GM15510 (cell line): ENCODE data around the gene PLA2G6.

Experiments
- POLR2A ChIP-seq: IDR thresholded peaks from 3 replicates; pipeline ENCODE4 v1.6.1; 2011; ENCODE audit warnings: borderline replicate concordance; ENCODE audit not compliant: insufficient read length; ENCODE audit errors: extremely low read depth

Gene PLA2G6

DNA sequence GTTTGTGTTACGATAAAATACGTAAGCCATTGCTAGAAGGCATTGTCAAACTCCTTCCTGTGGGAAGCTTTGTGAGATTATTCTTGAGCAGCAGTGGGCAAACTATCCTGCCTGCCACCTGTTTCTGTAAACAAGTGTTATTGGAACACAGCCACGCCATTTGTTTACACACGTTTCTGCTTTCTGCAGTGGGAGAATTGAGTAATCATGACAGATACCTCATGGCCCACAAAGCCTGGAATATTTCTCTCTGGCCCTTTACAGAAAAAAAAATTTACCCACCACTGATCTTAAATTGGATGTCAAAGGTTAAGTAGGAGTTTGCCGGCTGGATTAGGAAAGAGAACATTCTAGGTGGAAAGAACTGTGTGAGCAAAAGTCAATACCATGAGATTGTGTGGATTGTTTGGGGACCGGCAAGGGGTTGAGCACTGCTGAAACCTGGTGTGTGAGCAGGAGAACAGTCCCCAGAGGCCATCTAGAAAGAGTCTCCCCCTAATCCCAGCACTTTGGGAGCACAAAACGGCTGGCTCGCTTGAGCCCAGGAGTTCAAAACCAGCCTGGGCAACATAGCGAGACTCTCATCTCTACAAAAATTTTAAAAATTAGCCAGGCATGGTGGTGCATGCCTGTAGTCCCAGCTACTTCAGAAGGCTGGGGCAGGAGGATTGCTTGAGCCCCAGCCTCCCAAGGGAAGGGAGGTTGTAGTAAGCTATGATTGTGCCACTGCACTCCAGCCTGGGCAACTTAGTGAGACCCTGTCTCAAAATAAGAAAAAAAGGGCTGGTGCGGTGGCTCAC lies 6.0 kb upstream of the PLA2G6 start:
- TF ChIP-seq POLR2A: no peak

DNA sequence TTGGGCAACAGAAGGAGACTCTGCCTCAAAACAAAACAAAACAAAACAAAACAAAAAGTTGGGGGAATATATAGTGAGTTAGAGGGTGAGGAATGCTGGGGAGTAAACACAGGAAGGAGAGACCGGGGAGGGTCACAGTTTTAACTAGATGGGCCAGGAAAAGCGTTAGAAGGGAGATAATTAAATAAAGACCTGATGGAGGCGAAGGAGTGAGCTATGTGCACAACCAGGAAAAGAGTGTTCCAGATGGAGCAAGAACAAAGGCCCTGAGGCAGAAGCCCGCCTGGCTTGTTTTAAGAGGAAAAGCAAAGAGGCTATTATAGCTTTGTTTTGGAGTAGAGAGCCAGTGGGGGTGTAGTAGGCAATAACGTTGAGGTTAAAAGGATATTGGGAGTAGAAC lies 4.8 kb upstream of the PLA2G6 start:
- TF ChIP-seq POLR2A: no peak

DNA sequence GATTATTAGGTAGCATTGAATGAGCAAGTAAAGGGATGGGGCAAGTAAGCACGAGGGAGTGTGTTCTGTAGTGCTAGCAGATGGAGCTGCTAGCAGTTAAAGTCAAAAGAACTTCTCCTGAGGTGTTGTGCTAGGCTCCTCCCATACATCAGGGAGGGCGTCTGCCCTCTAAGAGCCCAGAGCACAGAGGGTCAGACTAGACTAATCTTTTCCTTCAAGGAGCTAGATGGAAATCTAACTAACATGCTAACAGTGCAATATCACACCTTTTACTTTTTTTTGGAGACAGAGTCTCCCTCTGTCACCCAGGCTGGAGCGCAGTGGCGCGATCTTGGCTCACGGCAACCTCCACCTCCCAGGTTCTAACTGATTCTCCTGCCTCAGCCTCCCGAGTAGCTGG lies 3.2 kb upstream of the PLA2G6 start:
- TF ChIP-seq POLR2A: no peak

DNA sequence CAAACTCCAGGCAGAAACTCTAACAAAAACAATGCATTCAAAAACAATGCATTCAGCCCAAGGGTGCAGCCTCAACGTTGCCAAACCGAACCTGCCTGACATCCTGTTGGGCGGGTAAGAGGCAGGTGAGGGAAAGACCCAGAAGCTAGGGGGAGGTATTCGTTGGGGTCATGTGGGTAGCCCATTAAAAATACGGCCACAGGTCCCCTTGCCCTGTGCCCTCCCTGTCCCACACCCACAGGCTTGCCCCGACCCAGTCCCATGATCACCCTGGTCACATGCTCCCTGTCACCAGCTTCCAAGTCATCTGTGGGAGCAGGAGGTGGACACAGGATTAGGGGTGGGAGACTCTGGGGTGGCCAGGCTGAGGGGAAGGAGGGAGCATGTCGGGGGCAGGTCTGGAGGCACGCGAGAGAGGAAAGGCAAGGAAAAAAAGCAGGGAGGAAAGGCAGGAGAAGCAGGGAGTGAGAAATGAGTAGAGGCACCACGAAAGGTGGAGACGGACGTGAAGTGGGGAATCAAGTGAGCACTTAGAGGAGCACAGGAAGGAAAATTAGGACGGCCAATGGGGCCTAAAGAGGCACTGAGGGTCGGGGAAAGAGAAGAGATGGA lies 683 bp downstream of the PLA2G6 start:
- peak; percentile 52 for TF ChIP-seq POLR2A

DNA sequence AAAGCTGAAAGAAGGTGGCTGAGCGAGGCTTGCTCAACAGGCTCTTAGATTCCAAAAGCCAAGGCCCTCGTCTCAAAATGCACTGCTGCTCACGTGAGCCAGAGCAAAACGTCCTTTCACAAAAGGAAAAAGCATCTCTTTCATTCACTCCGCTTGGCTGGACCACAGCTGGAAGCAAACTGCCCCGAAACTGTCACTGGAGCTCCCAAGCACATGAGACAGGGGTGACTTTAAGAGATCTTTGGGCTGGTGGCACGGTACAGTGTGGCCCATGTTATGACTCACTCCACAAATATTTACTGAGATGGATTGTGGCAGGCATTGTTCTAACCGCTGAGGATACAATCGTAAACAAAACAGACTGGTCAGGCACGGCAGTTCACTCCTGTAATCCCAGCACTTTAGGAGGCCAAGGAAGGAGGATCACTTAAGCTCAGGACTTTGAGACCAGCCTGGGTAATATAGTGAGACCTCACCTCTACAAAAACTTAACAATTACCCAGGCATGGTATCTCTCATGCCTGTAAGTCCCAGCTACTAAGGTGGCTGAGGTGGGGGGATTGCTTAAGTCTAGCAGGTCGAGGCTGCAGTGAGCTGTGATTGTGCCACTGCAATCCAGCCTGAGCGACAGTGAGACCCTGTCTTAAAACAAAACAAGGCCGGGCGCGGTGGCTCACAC lies 3.6 kb downstream of the PLA2G6 start:
- TF ChIP-seq POLR2A: no peak

DNA sequence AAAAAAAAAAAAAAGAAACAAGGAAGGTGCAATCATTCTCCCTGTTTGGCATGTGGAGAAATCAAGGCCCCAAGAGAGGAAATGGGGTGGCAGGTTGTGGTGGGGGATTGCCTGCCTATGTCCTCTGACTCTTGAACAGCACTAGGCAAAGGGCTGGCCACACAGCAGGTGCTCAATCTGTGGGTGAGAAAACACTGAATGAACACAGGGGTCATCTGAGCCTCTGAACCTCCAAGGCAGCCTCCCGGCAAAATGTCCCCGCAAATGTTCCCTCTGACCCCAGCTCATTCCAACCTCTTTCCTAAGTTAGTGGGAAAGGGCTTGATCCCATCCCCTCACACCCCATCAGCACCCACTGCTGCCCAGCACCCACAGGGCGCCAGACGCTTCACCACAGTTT lies 4.6 kb downstream of the PLA2G6 start:
- TF ChIP-seq POLR2A: no peak

DNA sequence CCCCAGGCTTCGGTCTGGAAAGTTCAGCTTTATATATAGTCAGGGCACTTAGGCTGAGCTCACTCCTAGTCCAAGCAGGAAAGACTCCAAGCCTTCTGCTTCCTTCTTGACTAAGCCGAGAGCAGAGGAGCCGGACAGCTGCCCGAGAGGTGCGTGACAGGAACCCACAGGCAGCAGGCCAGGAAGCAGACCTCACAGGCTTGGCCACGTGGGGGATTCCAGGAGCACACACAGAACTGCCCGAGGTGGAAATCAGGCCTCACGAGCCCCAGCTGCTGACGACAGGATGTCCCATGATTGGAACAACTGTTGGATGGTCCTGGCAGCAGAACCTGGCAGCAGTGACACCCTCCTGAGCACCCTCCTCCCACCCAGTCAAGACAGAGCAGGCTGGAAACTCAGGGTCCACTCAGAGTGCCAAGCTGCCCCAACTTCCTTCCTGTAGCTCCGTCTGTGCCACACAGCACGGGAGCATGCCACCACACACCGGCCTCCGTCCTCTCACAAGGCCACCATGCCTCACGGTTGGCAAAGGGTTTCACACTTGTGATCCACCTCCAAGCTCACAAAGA lies 5.4 kb downstream of the PLA2G6 start:
- no peak for TF ChIP-seq POLR2A

DNA sequence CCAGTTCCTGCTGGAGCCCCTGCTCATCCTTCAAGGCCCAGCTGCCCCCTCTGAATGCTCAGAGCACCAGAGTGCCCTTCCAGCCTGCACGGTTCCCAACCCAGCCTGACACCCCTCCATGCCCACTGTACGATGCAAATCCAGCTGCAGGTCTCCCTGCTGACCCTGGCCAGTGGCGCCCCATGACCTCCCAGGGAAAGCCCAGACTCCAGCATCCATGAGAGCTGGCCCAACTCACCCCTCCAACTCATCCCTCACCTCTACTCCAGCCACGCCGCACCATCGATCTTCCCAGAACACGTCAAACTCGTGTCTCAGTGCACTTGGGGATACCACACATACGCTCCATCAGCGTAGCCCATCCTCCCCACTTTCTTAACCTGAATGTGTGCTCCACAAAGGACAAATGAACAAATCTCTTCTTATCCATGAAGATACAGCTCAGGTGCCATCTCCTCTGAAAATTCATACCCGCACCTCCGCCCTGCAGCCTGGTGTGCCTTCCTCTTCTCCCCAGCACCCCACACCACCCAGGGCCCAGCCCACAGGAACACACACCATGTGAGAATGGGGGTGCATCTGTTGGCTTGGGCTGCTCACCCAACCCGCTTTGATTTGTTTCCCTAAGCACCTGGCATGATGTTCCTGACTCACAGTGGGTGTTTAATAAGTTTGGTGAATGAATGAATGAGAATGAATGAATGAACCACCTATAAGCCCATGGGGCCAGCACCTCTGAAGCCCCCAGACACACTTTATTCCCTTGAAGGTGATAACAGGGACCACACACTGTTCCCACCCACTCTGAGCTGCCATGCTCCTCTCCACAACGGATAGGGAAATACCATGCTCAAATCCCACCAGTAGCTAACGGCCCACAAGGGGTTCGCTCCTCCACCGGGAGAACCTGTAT lies 6.2 kb downstream of the PLA2G6 start:
- no peak for TF ChIP-seq POLR2A

DNA sequence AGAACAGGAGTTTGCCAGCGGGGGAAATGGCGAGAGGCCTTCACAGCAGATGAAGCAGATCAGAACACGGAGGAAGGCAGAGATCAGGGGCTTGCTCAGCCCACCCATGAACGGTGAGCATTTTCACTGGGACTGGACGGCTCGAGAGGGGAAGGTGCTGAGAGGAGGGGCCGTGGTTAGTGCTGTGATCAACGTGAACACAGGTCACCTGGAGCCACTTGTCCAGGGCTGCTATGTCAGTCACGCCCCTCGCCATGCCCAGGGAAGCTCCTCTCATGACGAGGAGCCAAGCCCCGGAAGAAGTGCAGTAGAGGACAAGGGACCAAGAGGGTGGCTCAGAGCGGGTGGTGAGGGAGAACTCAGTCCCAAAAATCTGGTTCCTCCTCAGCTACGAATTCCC lies 7.0 kb downstream of the PLA2G6 start:
- no peak for TF ChIP-seq POLR2A

DNA sequence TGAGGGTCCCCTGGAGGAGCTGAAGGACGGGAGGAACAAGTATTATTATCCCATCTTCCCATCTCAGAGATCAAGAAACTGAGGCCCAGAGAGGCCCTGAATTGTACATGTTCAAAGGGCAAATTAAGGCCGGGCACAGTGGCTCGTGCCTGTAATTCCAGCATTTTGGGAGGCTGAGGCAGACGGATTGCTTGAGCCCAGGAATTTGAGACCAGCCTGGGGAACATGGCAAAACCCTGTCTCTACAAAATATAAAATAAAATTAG lies 8.1 kb downstream of the PLA2G6 start:
- TF ChIP-seq POLR2A: no peak

DNA sequence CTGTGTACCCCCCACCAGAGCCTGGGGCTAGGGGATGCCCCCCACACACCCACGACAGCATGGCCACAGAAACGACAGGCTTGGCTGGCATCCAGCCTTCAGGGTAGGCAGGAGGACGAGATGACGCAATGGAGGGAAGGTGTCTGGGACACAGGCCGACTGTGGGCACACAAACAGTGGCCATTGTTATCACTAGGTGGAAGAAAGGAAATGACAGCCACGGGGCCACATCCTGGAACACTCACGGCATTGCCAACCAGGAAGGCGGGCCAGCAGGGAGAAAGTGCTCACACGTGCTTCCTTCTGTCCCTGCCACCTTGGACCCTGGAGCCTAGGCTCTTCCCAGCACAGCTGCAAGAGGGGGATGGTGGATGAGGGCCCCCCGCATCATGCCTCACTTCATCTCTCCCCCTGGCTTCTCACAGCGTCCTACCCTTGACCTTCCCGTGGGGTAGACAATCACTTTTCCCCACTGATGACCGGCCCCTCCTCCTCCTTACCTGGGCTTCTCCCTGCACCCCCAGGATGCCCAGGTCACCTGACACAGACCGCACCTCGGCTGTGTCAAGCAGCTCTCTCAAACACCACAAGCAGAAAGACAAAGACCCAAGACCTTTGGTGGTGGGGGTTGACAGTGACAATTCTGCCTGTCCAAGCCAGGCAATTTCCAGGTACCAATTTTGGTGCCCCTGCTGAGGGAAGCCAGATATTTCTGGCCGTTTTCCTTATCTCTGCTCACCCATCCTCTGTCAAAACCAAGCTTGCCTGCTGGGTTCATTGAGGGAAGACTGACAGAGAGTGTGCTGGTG lies 8.6 kb downstream of the PLA2G6 start:
- TF ChIP-seq POLR2A: no peak

DNA sequence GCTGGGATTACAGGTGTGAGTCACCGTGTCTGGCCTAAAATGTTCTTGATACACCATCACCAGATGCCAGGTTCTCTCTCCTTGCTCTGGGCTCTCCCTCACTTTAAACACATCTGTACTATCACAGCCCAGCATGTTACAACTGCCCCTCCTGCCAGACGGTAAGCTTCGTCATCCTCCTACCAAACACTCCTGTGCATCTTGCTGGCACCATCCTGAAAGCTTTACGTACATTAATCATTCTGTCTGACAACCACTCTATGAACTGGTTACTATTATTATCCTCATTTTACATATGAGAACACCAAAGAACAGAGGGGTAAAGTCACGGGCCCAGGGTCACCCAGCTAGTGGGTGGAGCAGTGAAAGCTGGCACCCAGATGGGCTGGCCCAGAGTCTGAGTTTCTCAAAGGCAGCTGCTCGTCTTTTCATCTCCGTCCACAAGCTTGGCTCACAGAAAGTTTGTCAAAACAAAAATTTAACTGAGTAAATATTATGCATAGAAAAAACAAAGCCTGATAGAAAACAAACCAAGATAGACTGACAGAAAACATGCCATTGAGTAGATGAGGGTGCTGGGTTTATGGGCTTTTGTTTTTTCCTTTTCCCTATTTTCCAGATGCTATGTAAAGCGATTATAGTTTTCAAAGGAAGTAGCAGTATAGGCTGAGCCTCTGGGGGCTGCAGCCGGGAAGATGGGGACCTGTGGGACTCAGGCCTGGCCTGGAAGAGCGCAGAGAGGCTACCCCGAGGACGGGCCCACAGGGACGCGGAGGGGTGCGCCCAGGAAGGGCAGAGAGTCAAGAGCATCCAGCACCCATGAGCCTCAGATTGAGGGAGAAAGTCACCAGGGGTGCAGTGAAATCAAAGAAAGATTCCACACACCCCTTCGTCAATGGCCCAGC lies 9.5 kb downstream of the PLA2G6 start:
- TF ChIP-seq POLR2A: no peak

DNA sequence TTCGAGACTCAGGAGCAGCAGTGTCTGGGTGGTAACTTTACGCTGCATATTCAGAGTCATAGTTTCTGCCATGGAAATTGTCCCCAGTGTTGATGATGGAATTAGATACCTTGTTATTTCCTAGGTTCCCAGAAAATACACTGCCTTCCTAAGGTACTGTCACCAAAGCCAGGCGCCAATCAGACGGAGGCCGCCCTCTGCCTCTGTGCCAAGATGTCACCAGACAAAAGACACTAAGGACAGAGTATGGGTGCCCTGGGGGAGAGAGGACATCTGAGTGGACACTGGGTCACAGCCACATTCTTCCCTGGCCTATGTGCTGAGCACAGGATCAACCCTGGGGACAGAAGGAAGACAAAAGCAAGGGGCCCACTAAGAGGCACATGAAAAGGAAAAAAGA lies 11.2 kb downstream of the PLA2G6 start:
- TF ChIP-seq POLR2A: no peak

DNA sequence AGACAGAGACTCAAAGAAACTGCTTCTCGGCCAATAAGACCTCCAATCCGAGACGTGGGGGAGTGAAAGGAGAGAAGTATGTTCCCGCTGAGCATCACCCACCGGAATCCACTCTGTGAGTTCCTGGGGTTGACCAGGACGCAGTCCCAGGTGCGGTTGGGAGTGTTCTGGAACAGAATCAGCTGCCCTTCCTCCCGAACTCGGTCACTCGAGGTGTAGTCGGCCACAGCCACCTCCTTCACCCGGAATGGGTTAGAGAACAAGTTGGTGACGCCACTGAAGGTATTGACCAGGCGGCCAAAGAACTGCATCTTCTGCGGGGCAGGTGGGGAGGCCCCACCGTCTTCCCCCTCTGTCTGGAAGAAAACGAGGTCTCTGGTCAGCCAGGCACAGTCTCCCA lies 12.5 kb downstream of the PLA2G6 start:
- TF ChIP-seq POLR2A: no peak

DNA sequence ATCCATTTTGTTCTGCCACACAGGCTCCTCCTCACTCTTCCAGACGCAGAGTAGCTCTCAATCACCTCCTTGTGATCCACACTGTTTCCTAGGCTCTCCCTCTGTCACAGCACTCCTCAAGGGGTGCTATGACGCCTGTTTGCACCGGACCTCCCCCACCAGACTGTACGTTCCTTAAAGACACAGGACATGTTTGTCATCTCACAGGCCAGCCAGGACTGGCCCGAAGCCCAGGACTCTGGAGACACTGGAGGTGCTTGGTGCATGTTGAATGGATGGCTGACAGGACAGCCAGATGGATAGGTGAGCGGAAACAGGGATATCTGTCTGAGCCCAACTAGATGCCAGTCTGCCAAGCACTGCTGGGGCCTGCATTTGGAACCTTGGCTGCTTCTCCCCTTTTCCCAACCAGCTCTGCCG lies 13.6 kb downstream of the PLA2G6 start:
- TF ChIP-seq POLR2A: no peak
